Suprapubic skin (tissue), 4 donors: ENCODE measurements around the gene TRPV6. TPM values are rescaled to one million over a fixed set of nuclear protein-coding genes. Genes with fewer than 3 reads are reported as not detected.

Experiments
- DNase-seq, 2 donors: peaks; one replicate each; pipeline ENCODE4 v3.0.0-alpha.2; 2019; ENCODE audit warnings: low spot score in 2 of 2
- H3K27ac ChIP-seq: fragments of 200-600 bp; sonication (generic); one replicate; pipeline ENCODE4 v1.5.1; 2019
- H3K27me3 ChIP-seq: fragments of 200-600 bp; sonication (generic); one replicate; pipeline ENCODE4 v1.5.1; 2019
- H3K36me3 ChIP-seq: fragments of 200-600 bp; sonication (generic); one replicate; pipeline ENCODE4 v1.5.1; 2019
- H3K4me1 ChIP-seq: fragments of 200-600 bp; sonication (generic); one replicate; pipeline ENCODE4 v1.5.1; 2019
- H3K4me3 ChIP-seq: fragments of 200-600 bp; sonication (generic); one replicate; pipeline ENCODE4 v1.5.1; 2019; ENCODE audit warnings: mild to moderate bottlenecking
- H3K9me3 ChIP-seq: fragments of 200-600 bp; sonication (generic); one replicate; pipeline ENCODE4 v1.5.1; 2019
- EP300 ChIP-seq: sonication (generic); formaldehyde crosslinking; IDR thresholded peaks from one replicate; pipeline ENCODE4 v1.6.1; 2017; ENCODE audit warnings: antibody characterized with exemption
- POLR2A ChIP-seq, 2 donors: fragments of 450-650 bp; IDR thresholded peaks; one replicate each; pipeline ENCODE4 v1.6.1; 2017; ENCODE audit warnings: antibody characterized with exemption in 2 of 2, mild to moderate bottlenecking in 2 of 2, moderate library complexity in 2 of 2
- POLR2AphosphoS5 ChIP-seq, 3 donors: sonication (generic); formaldehyde crosslinking; IDR thresholded peaks; one replicate each; pipeline ENCODE4 v1.6.1; 2017; ENCODE audit warnings: antibody characterized with exemption in 3 of 3
- WGBS: methylation state at CpG from one replicate; pipeline ENCODE4 v1.1.5; 2018; 5-methylcytosine and 5-hydroxymethylcytosine counted together
- total RNA-seq, 4 donors: library from RNA; depleted of rRNA; stranded (reverse); fragments of >200 nt; gene quantifications; one replicate each; pipeline ENCODE4 v1.1.0, GENCODE V29; 2016
- TF ChIP-seq, protein P1 (sequence below), 2 donors: fragments of 200-600 bp in 1 of 2; fragments of 450-650 bp in 1 of 2; sonication (generic) in 1 of 2; IDR thresholded peaks; one replicate each; pipeline ENCODE4 v1.5.1; 2016 to 2019; ENCODE audit warnings: antibody characterized with exemption in 2 of 2, mild to moderate bottlenecking in 1 of 2, moderate library complexity in 1 of 2

TRPV6 gene
- total RNA-seq, 4 donors from 2014 or later: 7.5 to 34.8 (median 15.0) TPM

- 84% methylated on average over 7 of the region's 7 CpGs for WGBS
- Histone ChIP-seq H3K27ac (no peak overlapping the region), H3K27me3 (peaks cover 4% of the 10 kb centered on the region), H3K4me1 (peaks cover 34% of the 10 kb centered on the region), H3K4me3 (no peak overlapping the region), H3K36me3 (no peaks in the 10 kb centered on the region), H3K9me3 (no peaks in the 10 kb centered on the region)
- peak in 1 of 2 donors; percentile 65 for DNase-seq
- TF ChIP-seq POLR2AphosphoS5 (IDR thresholded peaks at IDR 0.05) (no peak), EP300 (no peak)
- TF ChIP-seq, protein P1, sequence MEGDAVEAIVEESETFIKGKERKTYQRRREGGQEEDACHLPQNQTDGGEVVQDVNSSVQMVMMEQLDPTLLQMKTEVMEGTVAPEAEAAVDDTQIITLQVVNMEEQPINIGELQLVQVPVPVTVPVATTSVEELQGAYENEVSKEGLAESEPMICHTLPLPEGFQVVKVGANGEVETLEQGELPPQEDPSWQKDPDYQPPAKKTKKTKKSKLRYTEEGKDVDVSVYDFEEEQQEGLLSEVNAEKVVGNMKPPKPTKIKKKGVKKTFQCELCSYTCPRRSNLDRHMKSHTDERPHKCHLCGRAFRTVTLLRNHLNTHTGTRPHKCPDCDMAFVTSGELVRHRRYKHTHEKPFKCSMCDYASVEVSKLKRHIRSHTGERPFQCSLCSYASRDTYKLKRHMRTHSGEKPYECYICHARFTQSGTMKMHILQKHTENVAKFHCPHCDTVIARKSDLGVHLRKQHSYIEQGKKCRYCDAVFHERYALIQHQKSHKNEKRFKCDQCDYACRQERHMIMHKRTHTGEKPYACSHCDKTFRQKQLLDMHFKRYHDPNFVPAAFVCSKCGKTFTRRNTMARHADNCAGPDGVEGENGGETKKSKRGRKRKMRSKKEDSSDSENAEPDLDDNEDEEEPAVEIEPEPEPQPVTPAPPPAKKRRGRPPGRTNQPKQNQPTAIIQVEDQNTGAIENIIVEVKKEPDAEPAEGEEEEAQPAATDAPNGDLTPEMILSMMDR (IDR thresholded peaks at IDR 0.05): no peak
Observed at GRCh38 chr7:142883571-142884285, 1.8 kb downstream of the TRPV6 start.

DNA sequence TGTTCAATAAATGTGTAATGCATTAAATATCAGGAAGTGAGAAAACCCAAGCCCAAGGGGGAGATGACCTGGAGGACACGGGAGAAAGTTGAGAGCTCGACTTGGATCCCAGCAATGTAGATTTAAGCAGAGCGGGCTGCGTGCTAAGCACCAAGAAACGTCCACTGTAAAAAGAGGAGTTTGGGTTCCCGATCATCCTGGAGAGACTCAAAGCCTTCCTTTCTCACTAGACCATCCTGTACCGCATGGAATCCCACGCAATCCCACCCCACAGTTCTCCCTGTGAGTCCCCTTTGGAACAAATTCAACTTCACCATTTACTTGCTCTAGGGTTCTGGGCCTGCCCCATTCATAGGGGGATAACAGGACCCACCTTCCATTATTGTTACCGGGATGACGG, 2.4 kb downstream of the TRPV6 start:
- Histone ChIP-seq H3K4me3 (no peak overlapping the region), H3K4me1 (peaks cover 34% of the 10 kb centered on the region), H3K27ac (no peak overlapping the region), H3K36me3 (no peaks in the 10 kb centered on the region), H3K9me3 (no peaks in the 10 kb centered on the region), H3K27me3 (peaks cover 4% of the 10 kb centered on the region)
- WGBS: 92% methylated on average over 10 of the region's 10 CpGs
- no peak for TF ChIP-seq POLR2AphosphoS5 (IDR thresholded peaks at IDR 0.05)
- TF ChIP-seq, protein P1 (IDR thresholded peaks at IDR 0.05): no peak
- no peak for TF ChIP-seq POLR2A (IDR thresholded peaks at IDR 0.05)
- no peak for TF ChIP-seq EP300
- peak in 1 of 2 donors; percentile 41 for DNase-seq

- Histone ChIP-seq H3K27me3 (peaks cover 4% of the 10 kb centered on the region), H3K27ac (no peak overlapping the region), H3K4me3 (no peak overlapping the region), H3K9me3 (no peaks in the 10 kb centered on the region), H3K4me1 (peaks cover 34% of the 10 kb centered on the region), H3K36me3 (no peaks in the 10 kb centered on the region)
- peak in 1 of 2 donors; percentile 63 for DNase-seq
- WGBS: 52% methylated on average over 5 of the region's 5 CpGs
- TF ChIP-seq, protein P1 (IDR thresholded peaks at IDR 0.05): no peak
- TF ChIP-seq EP300: no peak
- TF ChIP-seq POLR2A (IDR thresholded peaks at IDR 0.05): no peak
Observed at GRCh38 chr7:142882338-142882678, 3.2 kb downstream of the TRPV6 start.

DNA sequence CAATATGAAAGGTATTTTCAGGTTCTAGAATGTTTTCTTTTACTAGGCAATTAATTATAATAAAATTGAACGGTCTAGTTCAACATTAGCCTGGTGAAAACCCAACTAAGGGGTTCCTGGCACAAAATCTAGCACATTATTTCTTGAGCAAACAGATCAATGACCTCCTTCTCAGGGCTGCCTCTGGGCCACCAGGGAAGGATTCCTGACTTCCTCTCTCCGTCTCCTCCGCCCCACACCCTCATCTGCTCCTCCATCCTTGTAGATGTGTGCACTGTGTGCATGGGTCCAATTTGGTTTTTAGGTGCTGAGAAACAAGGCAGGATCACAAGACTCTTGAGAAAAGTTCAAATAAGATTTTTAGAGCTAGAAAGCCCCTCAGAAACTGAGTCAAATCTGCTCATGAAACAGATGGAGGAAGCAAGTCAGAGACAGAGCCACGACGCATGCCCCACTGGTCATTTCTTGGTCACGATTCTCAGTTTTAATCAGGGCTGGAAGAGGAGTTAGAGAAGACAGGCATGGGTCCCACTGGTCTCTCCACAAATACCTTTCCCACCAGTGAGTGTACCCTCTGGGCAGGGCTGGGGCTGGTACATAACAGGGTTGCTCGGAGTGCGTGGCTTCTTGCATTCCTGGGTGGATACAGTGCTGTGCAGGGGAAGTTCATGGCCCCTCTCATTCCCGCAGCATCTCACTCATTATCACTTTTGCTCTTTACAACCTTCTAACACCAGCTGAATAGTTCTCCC, 3.8 kb downstream of the TRPV6 start:
- Histone ChIP-seq H3K9me3 (no peaks in the 10 kb centered on the region), H3K27ac (no peak overlapping the region), H3K4me1 (peaks cover 28% of the 10 kb centered on the region), H3K36me3 (no peaks in the 10 kb centered on the region), H3K27me3 (peaks cover 8% of the 10 kb centered on the region), H3K4me3 (no peak overlapping the region)
- DNase-seq: peak in 1 of 2 donors; percentile 64
- TF ChIP-seq, protein P1 (IDR thresholded peaks at IDR 0.05): no peak
- no peak for TF ChIP-seq EP300
- WGBS: 69% methylated on average over 9 of the region's 9 CpGs

- WGBS: 32% methylated on average over 8 of the region's 8 CpGs
- Histone ChIP-seq H3K4me3 (no peak overlapping the region), H3K27me3 (peaks cover 9% of the 10 kb centered on the region), H3K4me1 (peaks cover 23% of the 10 kb centered on the region), H3K9me3 (no peaks in the 10 kb centered on the region), H3K36me3 (no peaks in the 10 kb centered on the region), H3K27ac (no peak overlapping the region)
- TF ChIP-seq, protein P1 (IDR thresholded peaks at IDR 0.05): peak; percentile 69 to 75
- no peak for TF ChIP-seq EP300
- peak in 1 of 2 donors; percentile 61 for DNase-seq
Observed at GRCh38 chr7:142880876-142881505, 4.6 kb downstream of the TRPV6 start.
